GM10266 (cell line): ENCODE results near the gene CORO2A.

Source experiments
- DNase-seq: peaks from one replicate; pipeline ENCODE4 v3.0.0; 2012; ENCODE audit errors: extremely low spot score
- CTCF ChIP-seq: IDR thresholded peaks from 2 replicates; pipeline ENCODE4 v1.5.1; 2012; ENCODE audit warnings: mild to moderate bottlenecking, low read depth; ENCODE audit not compliant: control insufficient read depth, insufficient read depth; ENCODE audit errors: missing control alignments

Gene CORO2A

GRCh38 chr9:98202252-98202651 lies 9.8 kb upstream of the CORO2A start:
- no peak for TF ChIP-seq CTCF

GRCh38 chr9:98201749-98202148 lies 9.3 kb upstream of the CORO2A start:
- TF ChIP-seq CTCF, result no peak
- DNase-seq, result no peak

More at GRCh38 chr9:98202252-98202651, 9.8 kb upstream of the CORO2A start:
- DNase-seq, result no peak

GRCh38 chr9:98201102-98201501 lies 8.7 kb upstream of the CORO2A start:
- TF ChIP-seq CTCF, result no peak
- DNase-seq, result peak; percentile 66

GRCh38 chr9:98199388-98200033 lies 7.1 kb upstream of the CORO2A start:
- DNase-seq, result no peak
- no peak for TF ChIP-seq CTCF

GRCh38 chr9:98195671-98196070 lies 3.2 kb upstream of the CORO2A start:
- TF ChIP-seq CTCF, result no peak
- no peak for DNase-seq

- DNase-seq, result no peak
- no peak for TF ChIP-seq CTCF
Measured at GRCh38 chr9:98193336-98193944, 1.0 kb upstream of the CORO2A start.
